ENCODE data around the gene ZNF80. TPM values are rescaled to one million over a fixed set of nuclear protein-coding genes. Genes with fewer than 3 reads are reported as not detected.

The ZNF80 gene
- total and polyA plus RNA-seq, 2 of the 8 experiments (the other 6 are each of a cell fraction or from before 2014, with no cell fraction given): not detected

- no peak overlapping the region for H3K4ac ChIP-seq (replicated peaks; ENCODE audit: insufficient read length, low read depth, low read length)
- H2BK20ac ChIP-seq (ENCODE audit: low read length): no peak overlapping the region
- DNase-seq (ENCODE audit: low read depth in 1 of 2, low spot score in 2 of 2) (no peak), FAIRE-seq (no peak)
- no peak overlapping the region for H3K27ac ChIP-seq (ENCODE audit: low read depth, low read length)
- ChIA-PET POLR2A (ENCODE audit: partially characterized antibody) (no interaction called here), CTCF (ENCODE audit: partially characterized antibody) (no interaction called here)
- H3K4me2 ChIP-seq (ENCODE audit: insufficient read depth in 1 of 2, low read depth in 2 of 2, low read length in 2 of 2): no peak overlapping the region
- H3K79me2 ChIP-seq (ENCODE audit: control insufficient read depth in 1 of 2, insufficient read depth in 2 of 2, low read length in 2 of 2): no peaks in the 10 kb centered on the region
- H3K18ac ChIP-seq (ENCODE audit: extremely low read depth, low read length): no peak overlapping the region
- H3K4me3 ChIP-seq (ENCODE audit: extremely low read depth in 1 of 4, insufficient read depth in 2 of 4, low read depth in 3 of 4, low read length in 4 of 4): no peak overlapping the region
- no peak overlapping the region for H3K14ac ChIP-seq (ENCODE audit: insufficient read length)
- peaks cover 0 to 3% (median 0%) of the 10 kb centered on the region in 4 experiments; a peak in 1 of 8 replicates for H3K36me3 ChIP-seq (ENCODE audit: control insufficient read depth in 2 of 4, insufficient read depth in 4 of 4, low read length in 3 of 4)
- H4K91ac ChIP-seq (replicated peaks; ENCODE audit: insufficient read length, low read length): no peak overlapping the region
- no peak overlapping the region for H3K23ac ChIP-seq (ENCODE audit: insufficient read length)
- H2BK12ac ChIP-seq (ENCODE audit: low read depth, low read length): no peak overlapping the region
- H4K5ac ChIP-seq (ENCODE audit: insufficient read length, low read depth, low read length): no peak overlapping the region
- no peaks in the 10 kb centered on the region for H4K20me1 ChIP-seq (replicated peaks in 1 of 2; ENCODE audit: control insufficient read depth in 1 of 2, insufficient read depth in 2 of 2, low read length in 2 of 2)
- H2AFZ ChIP-seq (ENCODE audit: low read length): no peak overlapping the region
- no peaks in the 10 kb centered on the region; a peak in 1 of 7 replicates for H3K4me1 ChIP-seq (replicated peaks in 1 of 4; ENCODE audit: control insufficient read depth in 3 of 4, insufficient read depth in 4 of 4, low read length in 3 of 4)
- H2BK5ac ChIP-seq (ENCODE audit: low read depth, low read length): no peak overlapping the region
- no peak overlapping the region for H2BK120ac ChIP-seq (replicated peaks; ENCODE audit: low read depth, low read length)
- no peak overlapping the region for H2AK5ac ChIP-seq (ENCODE audit: low read depth, low read length)
- H3K9me3 ChIP-seq (ENCODE audit: insufficient read depth in 2 of 2, low read depth in 1 of 2, low read length in 1 of 2): peaks cover 14 to 17% of the 10 kb centered on the region in 2 experiments; a peak in 3 of 4 replicates
- 84% methylated on average over 2 of the region's 2 CpGs; no CpG with 5 or more reads in 1 of the 2 experiments for WGBS, 2 experiments (ENCODE audit: extremely low coverage in 1 of 2, insufficient coverage in 1 of 2, insufficient read length in 1 of 2, insufficient replicate concordance in 2 of 2, low coverage in 1 of 2, low lambda C conversion rate in 2 of 2, missing lambda C conversion rate in 1 of 2)
- no peaks in the 10 kb centered on the region for H3K27me3 ChIP-seq (replicated peaks in 1 of 4; ENCODE audit: control insufficient read depth in 3 of 4, extremely low read depth in 1 of 4, insufficient read depth in 3 of 4, low read length in 3 of 4)
- no peak overlapping the region for H3K56ac ChIP-seq (replicated peaks; ENCODE audit: insufficient read length, low read depth, low read length)
- no peak overlapping the region for H3K9ac ChIP-seq (replicated peaks in 1 of 4; ENCODE audit: extremely low read depth in 1 of 4, low read depth in 3 of 4, low read length in 3 of 4)
- H4K8ac ChIP-seq (ENCODE audit: extremely low read depth, insufficient read depth, low read length): no peak overlapping the region
- H3K23me2 ChIP-seq (ENCODE audit: low read depth, low read length): no peaks in the 10 kb centered on the region
- no peaks in the 10 kb centered on the region; the same call in 1 of the 2 replicates for H3K79me1 ChIP-seq (ENCODE audit: low read depth, low read length)
- no peak overlapping the region for H2BK15ac ChIP-seq (ENCODE audit: low read length)
- TF ChIP-seq SUZ12 (IDR thresholded peaks at IDR 0.05; ENCODE audit: low read length) (no peak), YY1 (IDR thresholded peaks at IDR 0.05; ENCODE audit: low read depth, low read length) (no peak), TAF7 (optimal IDR thresholded peaks at IDR 0.05; ENCODE audit: borderline replicate concordance, low read depth, low read length) (no peak), EP300 (IDR thresholded peaks at IDR 0.05; ENCODE audit: borderline replicate concordance in 1 of 2, low read depth in 2 of 2, low read length in 2 of 2) (no peak), RBBP5 (IDR thresholded peaks at IDR 0.05; ENCODE audit: borderline replicate concordance, low read depth, low read length) (no peak), SP2 (IDR thresholded peaks at IDR 0.05; ENCODE audit: low read length) (no peak), CTBP2 (IDR thresholded peaks at IDR 0.05; ENCODE audit: borderline replicate concordance, insufficient read depth, insufficient read length, low read length) (no peak), NANOG (IDR thresholded peaks at IDR 0.05; ENCODE audit: insufficient read depth, low read depth, low read length, poor library complexity, severe bottlenecking) (no peak), CEBPB (IDR thresholded peaks at IDR 0.05; ENCODE audit: low read depth, low read length) (no peak), HDAC6 (IDR thresholded peaks at IDR 0.05; ENCODE audit: low read depth, low read length) (no peak), TCF12 (IDR thresholded peaks at IDR 0.05; ENCODE audit: low read depth, low read length) (no peak), TEAD4 (IDR thresholded peaks at IDR 0.05; ENCODE audit: low read depth, low read length) (no peak), SIX5 (IDR thresholded peaks at IDR 0.05; ENCODE audit: low read depth, low read length) (no peak), USF2 (IDR thresholded peaks at IDR 0.05; ENCODE audit: low read length) (no peak)
These were observed 11.1 kb downstream of the ZNF80 start for GRCh38 chr3:114226313-114226712.
